Stimulated activated CD8-positive, alpha-beta memory T cell treated with anti-CD3 and anti-CD28 coated beads, Interleukin-15, amount 100 ng/mL, for 24 hours (primary cell): ENCODE measurements around the gene COA1.

Experiments
- DNase-seq: peaks from one replicate; pipeline ENCODE4 v3.0.0-alpha.2; 2020; ENCODE audit warnings: low read depth

COA1 gene

DNA sequence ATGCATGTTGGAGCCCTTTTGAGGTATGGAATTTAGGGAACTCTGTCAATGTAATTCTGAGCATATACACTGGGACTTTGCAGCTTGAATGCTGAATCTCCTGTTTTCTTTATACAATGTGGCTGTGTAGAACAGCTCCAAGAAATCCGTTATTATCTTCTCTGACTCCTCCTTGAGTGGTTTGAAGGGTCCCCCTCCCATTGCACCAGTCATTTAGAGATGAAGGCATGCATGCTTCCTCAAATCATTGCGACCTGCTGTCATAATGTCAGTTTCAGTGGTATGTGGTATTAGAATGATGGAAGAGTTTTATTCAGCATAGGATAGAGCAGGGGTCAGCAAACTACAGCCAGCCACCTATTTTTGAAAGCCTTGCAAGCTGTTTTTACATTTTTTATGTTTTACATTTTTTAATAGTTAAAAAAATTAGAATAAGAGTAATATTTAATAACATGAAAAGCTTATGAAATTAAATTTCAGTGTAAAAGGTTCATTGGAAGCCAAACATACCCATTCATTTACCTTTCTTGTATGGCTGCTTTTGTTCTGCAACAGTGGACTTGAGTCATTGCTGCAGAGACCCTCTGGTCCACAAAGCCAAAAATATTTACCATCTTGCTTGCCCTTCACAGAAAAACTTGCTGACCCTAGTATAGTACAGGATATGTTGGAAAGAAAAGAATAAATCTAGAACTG, 138.3 kb downstream of the COA1 start:
- no peak for DNase-seq

DNA sequence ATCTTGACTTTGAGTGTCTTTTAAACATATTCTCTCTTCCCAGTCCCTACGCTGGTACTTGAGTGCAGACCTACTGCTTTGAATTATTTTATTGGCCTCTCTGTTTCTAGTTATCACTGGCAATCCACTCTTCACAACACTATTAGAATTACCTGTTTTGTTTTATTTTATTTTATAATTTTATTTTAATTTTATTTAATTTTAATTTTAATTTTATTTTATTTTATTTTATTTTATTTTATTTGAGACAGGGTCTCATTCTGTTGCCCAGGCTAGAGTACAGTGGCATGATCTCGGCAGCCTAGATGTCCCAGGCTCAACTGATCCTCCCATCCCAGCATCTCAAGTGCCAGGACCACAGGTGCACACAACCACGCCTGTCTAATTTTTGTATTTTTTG, 139.6 kb downstream of the COA1 start:
- no peak for DNase-seq
